IPS-NIHi7 (cell line): ENCODE results near the gene LMTK2.
"Not testable (repeated sequence)": the region's sequence is repeated elsewhere in the genome, so short reads cannot be mapped to it uniquely, and the experiment has no call there.

Source experiments
- DNase-seq: peaks from one replicate; pipeline ENCODE4 v3.0.0; 2012; ENCODE audit warnings: mixed read lengths; ENCODE audit errors: extremely low spot score

The LMTK2 gene

DNA sequence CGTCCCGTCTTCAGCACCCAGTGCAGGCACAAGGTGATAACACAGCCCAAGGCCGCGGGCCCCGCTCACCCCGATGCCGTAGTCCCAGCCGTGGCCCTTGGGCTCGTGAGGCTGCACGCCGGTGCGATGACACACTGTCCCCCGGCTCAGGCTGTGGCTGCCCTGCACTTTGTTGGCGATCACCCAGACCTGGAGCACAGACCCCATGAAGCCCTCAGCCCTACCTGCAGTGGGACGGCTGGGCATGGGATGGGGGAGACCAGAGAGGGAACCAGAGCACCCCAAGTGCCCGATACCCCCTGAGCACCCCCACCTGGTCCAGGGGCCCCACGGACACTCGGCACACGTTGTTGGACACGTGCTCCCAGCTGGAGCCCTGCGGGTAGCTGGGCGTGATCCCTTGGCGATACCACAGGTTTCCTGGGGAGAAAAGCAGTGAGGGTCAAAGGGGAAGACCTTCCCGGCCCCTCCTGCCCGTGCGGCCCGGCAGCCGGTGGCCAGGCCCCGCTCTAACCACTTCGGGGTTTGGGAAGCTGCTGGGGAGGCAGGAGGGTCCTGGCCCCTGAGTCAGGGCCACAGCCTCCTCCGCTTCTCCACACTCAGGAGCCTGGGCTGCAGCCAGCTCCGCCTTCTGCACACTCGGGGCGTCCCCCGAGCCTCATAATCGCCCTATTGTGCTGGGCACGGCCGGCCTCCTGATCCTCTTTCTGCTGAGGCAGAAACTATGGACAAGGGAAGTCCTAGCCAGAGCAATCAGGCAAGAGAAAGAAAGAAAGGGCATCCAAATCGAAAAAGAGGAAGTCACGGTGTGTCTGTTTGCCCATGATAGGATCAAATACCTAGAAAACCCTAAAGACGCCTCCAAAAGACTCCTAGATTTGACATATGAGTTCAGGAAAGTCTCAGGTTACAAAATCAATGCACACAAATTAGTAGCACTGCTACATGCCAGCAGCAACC lies 111.2 kb downstream of the LMTK2 start:
- DNase-seq, result no peak

DNA sequence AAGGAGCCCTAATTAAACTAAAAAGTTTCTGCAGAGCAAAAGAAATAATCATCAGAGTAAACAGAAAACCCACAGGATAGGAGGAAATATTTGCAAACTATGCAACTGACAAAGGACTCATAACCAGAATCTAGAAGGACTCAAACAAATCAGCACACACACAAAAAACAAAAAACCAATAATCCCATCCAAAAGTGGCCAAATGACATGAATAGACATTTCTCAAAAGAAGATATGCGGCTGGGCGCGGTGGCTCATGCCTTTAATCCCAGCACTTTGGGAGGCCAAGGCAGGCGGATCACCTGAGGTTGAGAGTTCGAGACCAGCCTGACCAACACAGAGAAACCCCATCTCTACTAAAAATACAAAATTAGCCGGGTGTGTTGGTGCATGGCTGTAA lies 112.7 kb downstream of the LMTK2 start:
- DNase-seq, result not testable (repeated sequence)

DNA sequence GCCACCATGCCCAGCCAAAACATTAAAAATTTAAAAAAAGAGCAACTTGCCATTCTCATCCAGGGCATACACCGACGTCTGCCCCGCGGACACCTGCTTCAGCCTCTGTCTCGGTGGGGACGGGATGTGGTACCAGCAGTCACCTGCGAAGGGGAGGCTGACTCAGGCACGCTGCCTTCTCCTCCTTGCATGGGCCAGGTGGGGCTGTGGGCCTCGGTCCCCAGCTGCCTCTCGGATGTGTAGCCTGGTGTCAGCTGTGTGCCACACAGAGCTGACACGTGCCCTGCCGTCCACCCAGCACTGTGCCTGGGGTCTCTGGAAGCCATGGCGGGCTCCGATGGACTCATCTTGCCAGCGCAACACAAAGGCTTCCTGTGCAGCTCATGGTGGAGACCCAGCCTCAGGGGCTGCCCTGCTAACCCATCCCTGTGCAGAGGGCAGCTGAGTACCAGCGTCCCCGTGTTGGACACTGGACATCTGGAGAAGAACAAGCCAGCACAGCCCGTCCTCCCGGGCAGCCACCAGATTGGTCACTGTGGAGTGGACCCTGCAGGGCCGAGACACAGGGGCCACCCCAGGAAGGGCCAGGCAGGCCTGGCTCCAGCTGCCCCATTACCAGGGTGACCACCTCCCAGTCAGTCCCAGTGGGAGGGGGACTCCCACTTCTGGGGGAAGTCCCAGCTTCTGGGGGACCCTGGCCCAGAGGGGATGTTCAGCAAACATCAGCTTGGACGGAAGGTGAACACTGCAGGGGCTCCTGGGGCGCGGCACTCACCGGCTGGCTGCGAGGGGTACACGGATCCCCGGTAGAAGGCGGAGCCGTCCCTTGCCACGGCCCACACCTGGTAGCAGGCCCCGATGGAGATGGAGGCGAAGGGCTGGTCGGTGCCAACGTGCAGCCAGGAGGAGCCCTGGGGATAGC lies 115.2 kb downstream of the LMTK2 start:
- DNase-seq, result no peak

DNA sequence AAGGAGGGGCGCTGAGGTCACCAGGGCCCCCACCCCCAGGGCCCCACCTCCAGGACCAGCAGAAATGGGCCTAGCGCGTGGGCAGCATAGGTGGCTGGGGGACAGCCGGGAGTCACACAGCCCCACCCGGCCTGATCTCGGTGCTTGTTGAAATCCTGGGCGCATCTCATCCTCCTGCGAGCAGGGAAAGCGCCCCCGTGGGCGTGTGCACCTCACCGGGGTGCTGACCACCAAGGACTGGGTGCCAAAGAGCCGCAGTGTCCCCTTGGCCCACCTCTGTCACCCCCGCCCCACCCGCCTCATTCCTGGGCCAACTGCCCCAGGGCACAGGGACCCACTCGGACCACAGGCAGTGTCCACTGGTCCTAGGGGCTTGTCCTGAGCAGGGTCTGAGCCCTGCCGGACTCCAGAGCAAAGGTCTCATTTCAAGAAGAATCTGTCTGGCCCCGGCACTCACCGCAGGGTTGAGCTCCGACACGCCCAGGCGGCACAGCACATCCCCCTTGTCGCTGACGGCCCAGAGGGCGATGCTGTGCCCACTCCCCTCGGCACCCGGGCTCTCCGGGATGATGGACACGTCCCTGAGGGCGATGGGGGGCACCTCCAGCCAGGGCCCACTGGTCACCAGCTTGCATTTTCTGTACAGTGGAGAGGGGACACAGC lies 116.0 kb downstream of the LMTK2 start:
- DNase-seq, result no peak

DNA sequence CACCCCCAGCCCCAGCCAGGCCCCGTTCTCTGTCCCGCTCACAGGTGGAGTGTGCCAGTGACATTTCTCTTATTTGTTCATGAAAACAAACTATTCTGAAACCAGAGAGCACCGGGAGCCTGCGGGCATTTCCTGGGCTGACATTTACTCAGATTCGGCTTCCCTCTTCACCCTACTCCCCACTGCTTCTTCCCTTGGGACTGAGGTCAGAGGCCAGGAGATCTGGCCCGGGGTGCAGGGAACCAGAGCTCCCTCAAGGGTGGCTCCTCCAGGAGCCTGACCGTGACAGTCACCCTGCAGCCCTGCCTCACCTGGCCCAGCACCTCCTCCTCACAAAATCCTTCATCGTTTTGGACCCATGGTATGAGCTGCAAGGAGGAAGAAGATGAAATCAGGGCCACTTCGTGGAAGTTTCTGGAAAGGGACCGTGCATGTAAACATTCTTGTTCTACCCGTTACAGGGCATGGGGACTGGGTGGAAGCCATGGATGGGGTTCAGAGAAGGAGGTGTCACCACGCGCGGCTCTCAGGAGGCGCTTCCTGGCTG lies 116.8 kb downstream of the LMTK2 start:
- no peak for DNase-seq

DNA sequence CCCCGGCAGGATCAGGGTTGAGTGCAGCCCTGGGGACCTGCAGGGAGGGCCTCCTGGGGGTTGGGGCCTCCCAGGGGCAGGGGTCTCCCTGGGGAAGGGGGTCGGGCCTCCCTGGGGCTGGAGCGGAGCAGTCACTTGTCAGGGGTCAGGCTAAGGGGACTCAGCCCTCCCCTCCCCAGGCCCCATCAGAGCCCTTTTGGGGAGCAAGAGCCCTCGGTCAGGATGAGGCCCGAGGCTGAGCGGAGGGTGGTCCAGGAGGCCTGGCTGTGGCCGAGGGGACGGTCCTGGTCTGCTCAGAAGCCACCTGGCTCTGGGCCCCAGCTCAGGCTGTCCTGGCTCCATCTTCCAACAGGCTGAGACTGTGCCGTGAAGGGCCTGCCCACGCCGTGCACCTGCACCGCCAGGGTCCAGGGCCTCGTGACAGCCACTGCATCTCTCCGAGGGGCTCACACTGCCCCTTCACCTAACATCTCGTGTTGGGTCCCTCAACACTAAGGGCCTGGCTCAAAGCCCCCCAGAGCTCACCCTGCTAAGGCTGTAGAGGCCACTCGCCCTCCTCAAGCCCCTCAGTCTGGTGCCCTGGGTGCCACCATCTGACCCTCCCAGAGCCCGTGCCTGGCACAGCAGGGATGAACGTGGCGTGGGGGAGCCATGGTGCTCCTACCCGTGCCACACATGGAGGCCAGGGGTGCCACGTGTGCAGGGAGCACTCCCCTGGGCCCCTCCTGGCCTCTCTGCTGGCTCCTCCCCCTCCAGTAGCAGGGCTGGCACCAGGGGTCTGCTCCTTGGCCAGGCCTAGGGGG lies 117.4 kb downstream of the LMTK2 start:
- DNase-seq, result no peak

DNA sequence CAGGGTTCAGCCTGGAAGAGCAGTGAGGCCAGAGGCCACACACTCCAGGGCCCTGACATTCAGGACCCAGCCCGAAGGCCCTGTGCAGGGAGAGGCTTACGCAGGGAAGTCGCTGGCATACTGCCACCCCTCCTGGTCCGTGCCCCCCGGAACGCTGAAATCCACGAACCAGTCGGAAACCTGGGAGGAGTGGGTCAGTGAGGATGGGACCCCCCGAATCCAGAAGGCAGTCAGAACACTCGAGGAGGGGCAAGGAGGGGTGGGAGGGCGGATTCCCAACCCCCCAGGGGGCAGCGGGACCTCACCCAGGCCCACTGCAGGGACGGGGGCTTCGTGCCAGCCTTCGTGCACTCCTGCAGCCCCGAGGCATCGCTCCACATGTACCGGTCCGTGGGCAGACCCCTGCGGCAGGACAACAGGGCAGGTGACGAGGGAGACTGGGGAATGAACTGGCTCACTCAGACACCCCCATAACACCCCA lies 118.1 kb downstream of the LMTK2 start:
- no peak for DNase-seq

DNA sequence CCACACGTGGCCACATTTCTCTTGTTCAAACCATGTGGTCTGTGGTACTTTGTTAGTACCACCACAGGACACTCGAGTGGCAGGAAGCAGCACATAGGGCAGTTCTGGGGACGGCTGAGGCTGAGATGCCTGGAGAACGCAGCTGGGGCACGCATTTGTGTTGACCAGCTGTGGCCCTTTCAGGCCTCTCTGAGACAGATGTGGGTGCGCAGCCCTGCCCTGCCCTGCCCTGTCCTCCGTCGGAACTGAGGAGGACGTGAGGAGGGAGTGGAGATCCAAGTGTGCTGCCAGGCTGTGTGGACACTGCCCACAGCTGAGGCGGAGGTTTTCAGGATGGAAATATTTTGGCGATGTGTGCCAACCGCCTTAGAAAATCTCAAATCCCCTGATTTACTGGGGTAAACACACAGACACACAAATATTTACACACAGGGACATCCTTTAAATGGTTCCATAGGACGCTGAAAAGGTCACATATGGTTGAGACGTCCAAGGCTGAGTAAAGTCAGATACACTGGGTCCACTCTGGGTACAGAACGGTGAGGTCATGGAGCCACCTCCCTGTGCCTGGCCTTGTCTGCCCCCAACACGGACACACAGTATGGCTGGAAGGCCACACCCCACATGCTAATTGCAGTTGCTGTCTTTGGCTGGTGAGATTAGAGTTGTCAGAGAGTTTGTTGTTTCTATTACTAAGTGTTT lies 119.4 kb downstream of the LMTK2 start:
- DNase-seq, result no peak

DNA sequence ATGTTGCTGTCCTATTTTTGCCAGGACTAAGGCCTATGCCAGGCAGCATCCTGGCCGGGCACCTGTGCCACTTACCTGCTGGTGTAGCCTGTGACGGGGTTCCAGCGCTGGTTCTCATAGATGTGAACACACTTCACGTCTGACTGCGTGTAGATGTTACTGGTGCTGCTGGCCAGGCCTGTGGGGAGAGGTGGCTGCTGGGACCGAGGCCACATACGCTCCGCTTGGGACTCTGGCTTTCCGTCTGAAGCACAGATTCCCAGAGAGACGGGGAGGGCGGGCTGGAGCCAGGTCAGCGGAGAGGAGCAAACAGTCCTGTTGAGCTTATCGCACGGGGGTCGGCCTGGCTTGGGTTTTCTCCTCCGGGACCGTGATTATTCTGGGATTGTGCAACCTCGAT lies 121.3 kb downstream of the LMTK2 start:
- DNase-seq, result no peak

DNA sequence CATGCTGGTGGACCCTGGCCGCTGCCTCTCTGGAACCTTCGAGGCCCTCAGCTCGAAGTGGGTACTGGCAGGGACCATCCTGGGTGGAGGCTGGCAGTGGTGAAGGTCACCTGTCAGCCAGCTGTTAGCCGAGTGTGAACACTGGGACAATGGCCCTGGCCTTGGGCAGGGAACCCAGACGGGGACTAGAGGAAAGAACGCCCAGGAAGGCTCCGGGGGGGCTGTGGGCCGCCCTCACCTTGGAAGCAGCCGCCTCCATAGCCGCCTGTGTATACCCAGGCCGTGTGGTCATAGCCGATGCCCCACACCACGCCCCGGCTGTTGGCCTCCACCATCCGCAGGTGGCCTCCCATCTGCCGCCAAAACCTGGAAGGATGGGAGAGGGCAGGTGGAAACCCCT lies 122.1 kb downstream of the LMTK2 start:
- no peak for DNase-seq

DNA sequence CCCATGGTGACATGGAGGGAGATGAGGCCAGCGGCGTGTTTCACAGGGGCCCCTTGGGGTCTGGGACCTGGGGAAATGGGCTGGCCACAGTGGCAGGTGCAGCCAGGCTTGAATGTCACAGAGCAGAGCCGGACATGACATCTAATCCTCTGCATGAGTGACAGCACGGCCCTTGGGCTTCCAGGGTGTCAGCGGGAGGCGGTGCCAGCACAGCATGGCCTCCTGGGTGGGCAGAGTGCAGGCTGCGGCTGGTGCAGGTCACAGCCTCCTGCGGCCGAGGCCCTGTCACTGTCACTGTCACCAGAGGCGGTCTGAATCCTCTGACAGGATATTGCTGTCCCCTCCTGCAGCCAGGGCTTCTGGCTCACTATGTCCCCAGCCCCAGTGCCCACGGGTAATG lies 122.8 kb downstream of the LMTK2 start:
- DNase-seq, result no peak

DNA sequence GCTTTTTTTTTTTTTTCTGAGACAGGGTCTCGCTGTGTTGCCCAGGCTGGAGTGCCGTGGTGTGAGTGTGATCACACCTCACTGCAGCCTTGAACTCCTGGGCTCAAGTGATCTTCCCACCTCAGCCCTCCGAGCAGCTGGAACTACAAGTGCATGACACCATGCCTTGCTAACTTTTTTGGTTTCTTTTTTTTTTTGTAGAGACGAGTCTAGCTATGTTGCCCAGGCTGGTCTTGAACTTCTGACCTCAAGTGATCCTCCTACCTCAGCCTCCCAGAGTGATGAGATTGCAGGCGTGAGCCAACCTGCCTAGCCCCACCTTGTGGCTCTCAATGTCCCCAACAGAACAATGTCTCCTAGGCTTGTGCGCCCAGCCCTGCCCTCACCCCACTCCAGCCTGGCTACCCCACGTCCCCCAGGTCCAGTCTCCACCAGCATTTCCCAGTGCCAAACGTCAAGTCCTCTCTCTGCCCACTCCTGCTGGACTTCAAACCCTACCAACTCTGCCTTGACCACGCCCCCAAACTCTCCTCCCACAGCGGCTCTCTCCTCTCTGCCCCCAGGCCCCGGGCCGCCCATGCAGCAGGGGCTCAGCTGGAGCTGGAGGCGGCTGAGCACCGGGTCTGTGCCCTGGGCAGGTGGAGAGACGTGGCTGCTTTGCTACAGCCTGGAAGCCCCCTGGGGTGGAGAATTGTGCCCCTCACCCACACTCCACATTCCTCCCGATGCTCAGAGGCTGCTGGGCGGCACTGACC lies 123.5 kb downstream of the LMTK2 start:
- DNase-seq, result no peak

DNA sequence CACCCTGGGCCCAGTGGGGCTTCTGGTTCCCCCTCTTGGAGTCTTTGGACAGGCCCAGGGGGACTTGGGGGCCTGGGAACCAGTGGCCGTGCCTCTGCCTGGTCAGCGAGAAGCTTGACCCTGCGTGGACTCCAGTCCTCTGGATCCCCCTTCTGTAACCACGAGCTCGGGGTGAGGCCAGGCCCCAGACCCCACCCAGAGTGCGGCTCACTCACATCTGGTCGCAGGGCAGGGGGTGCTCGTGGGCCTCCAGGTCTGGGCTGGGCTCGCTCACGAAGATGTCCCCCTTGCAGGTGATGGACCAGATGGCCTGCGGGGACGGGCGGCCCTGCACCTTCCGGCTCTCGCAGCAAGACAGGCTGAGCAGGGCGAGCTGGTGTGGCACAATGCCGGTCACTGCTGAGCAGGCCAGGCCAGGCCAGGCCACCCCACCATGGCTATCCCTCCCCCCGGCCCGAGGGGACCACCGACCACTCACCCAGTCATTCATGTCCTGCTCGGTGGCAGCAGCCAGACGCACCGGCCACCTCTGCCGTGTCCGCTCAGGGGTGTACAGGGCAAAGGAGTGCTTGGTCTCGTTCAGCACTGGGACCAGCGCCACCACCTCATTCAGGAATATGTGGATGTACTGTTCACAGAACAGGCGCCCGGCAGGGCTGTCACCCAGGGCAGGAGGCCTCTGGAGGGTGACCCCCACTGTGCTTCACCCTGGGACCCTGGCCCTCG lies 124.2 kb downstream of the LMTK2 start:
- no peak for DNase-seq

DNA sequence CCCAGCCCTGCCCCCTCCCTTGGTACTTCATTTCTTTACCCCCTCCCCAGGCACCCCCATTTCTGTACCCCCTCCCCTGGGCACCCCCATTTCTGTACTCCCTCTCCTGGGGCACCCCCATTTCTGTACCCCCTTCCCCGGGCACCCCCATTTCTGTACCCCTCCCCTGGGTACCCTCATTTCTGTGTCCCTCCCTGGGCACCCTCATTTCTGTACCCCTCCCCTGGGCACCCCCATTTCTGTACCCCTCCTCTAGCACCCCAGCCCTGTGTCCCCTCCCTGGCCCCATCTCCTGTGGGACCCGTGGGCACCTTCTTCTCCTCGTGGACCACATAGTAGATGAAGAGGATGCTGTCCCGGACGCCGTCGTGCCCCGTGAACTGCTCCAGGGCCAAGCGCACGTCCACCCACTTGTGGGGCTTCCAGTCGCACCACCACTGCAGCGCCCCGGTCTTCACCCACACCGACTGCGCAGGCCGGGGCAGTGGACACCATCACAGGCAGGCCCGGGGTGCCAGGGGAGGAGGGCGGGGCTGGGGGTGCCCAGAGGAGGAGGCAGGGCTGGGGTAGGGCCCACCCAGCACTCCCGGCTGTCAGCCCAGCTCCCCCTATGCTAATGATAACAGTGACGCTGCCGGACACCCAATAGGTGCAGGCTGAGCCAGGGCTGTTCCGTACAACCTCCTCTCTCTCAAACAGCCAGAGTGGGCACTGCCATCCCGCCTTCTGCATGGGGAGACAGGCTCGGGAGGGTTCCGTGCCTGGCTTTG lies 125.0 kb downstream of the LMTK2 start:
- DNase-seq, result no peak

DNA sequence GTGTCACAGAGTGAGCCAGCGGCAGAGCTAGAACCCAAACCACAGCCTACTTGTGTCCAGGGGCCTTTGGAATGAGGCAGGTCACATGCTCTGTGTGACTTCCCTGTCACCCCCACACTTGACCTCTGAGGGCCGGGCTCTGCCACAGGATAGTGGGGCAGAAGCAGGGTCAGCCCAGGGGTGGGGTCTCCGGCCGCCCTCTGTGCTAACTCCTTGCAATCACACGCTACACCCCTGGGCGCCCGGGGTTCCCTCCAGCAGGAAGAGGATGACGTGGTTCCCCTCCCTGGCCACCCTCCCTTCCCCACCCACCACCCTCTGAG lies 125.6 kb downstream of the LMTK2 start:
- no peak for DNase-seq

DNA sequence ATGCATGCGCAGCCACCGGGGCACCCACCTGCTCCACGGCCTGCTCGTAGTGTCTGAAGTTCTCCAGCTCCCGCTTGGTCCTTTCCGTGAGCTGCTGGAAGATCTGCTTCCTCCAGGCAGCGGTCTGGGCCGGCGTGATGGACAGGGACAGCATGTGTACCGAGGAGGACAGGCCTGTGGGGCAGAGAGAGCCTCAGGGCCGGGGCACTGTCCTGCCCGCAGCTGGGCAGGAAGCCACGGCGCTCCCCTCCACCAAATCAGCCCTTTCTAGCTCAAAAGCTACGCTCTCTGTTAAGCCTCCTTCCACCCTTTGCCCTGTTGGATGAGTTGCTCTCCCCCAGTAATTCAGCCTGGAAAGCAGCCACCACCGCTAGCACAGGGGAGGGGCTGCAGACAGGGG lies 126.1 kb downstream of the LMTK2 start:
- no peak for DNase-seq

DNA sequence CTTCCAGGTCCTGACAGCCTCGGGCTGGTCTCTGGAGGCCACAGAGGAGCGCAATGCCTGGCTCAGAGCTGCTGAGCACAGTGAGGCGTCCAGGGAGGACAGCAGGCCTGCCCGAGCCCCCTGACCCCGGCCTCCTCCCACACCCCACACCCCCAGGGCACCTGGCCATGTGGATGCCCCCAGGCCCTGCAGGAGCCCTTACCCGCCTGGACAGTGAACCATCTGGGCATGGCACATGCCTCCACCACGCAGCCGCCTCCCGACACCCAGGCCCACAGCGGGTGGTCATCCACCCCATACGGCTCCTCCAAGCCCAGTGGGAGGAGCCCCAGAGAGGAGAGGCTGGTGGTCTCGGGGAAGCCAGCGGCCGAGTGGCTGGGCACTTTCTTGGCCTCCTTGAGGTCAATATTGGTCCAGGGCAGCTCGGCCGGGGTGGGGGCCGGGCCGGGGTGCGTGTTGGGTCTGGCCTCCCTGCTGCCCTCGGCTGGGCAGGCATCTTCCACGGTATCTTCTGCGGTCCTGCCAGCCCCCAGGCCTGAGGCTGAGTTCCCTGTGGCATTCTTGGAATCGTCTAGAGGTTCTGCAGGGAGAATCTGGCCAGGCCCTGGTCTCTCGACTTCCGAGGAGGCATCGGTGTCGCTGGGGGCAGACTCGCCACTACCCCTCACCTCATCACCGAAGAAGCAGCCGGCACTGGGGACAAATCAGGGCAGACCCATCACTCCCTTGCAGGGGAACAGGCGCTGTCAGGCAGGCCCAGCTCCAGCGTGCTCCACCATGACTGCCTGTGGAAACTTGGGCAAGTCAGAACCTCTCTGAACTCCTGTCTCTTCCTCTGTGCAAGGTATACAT lies 126.8 kb downstream of the LMTK2 start:
- no peak for DNase-seq
